ENCODE results near the gene EFCAB12. TPM values are rescaled to one million over a fixed set of nuclear protein-coding genes. Genes with fewer than 3 reads are reported as not detected.

EFCAB12 gene
- total and polyA plus RNA-seq, 10 of the 15 experiments (the other 5 are each of a cell fraction or from before 2014, with no cell fraction given), result 0.02 to 0.85 (median 0.33) TPM

DNA sequence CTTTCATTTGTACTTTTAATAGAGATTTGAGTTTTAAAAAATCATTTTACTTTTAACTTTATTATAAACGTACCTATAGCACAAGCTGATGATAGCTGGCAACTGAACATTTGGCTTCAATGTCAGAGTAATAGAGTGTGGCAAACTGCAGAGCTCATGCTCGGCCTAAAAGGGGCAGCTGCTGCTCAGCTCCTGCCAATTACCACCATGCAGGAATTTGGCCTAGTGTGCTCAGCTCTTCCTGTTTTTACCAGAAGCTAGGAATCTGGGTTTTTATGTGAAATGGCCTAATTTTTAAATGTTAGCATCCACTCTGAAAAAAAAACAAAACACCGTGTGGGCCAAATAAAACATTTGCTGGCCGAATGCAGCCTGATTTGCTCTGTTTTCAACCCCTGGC is 13.3 kb upstream of the EFCAB12 start:
- WGBS (ENCODE audit: insufficient coverage, insufficient replicate concordance, low lambda C conversion rate, missing lambda C conversion rate), result 28% methylated on average over 4 of the region's 4 CpGs
- no peak for DNase-seq (ENCODE audit: low read depth, low spot score)
- Histone ChIP-seq H3K79me2 (ENCODE audit: control insufficient read depth, insufficient read depth, low read length) (peaks cover 34% of the 10 kb centered on the region), H3K9me3 (replicated peaks; ENCODE audit: control insufficient read depth, insufficient read depth, low read length) (no peaks in the 10 kb centered on the region), H3K4me1 (ENCODE audit: control insufficient read depth, insufficient read depth, low read length) (peaks cover 11% of the 10 kb centered on the region; the same call in 1 of the 2 replicates), H3K4me3 (no peak overlapping the region), H2AFZ (ENCODE audit: control insufficient read depth, low read depth, low read length) (peak overlapping the region; percentile 5; the same call in 1 of the 2 replicates), H3K27me3 (replicated peaks in 1 of 2; ENCODE audit: control insufficient read depth in 2 of 2, insufficient read depth in 2 of 2, low read length in 1 of 2) (no peaks in the 10 kb centered on the region), H3K4me2 (ENCODE audit: control insufficient read depth, insufficient read depth) (peak overlapping the region; percentile 93; the same call in 1 of the 2 replicates), H4K20me1 (ENCODE audit: control insufficient read depth, insufficient read depth) (no peaks in the 10 kb centered on the region), H3K27ac (ENCODE audit: control insufficient read depth, insufficient read depth) (no peak overlapping the region), H3K36me3 (ENCODE audit: control insufficient read depth in 2 of 2, insufficient read depth in 2 of 2, low read length in 1 of 2) (no peaks in the 10 kb centered on the region), H3K9ac (ENCODE audit: control insufficient read depth, insufficient read depth, low read length) (no peak overlapping the region)
- no TSS peak for BruUV-seq (replicated peaks)
- CTCF ChIA-PET, result interaction anchor here (0.9 to 5.5 kb wide), 6 partner anchors 13 to 59 kb away, joined by 3 to 43 read pairs (median 5); no protein-coding TSS in a partner anchor
- no peak for ATAC-seq
- RAD21 ChIA-PET (ENCODE audit: unreplicated experiment), result interaction anchor here (0.6 to 2.2 kb wide), 5 partner anchors 14 to 69 kb away, joined by 3 to 10 read pairs (median 4); no protein-coding TSS in a partner anchor
- no peak for FAIRE-seq
- intact Hi-C loops (cut with micrococcal nuclease; ENCODE audit: unreplicated experiment), result loop anchor here (2.0 kb wide), 1 partner anchor 43 kb away; no protein-coding TSS in a partner anchor
- TF ChIP-seq RBBP5 (conservative IDR thresholded peaks at IDR 0.05) (no peak), SIX5 (IDR thresholded peaks at IDR 0.05; ENCODE audit: low read depth, low read length, severe bottlenecking) (no peak), KLF5 (IDR thresholded peaks at IDR 0.05; ENCODE audit: partially characterized antibody) (no peak), TARDBP (IDR thresholded peaks at IDR 0.05; ENCODE audit: borderline replicate concordance) (no peak), SUZ12 (IDR thresholded peaks at IDR 0.05; ENCODE audit: unreplicated experiment) (no peak), SMAD5 (IDR thresholded peaks at IDR 0.05; ENCODE audit: low read depth) (no peak)
- TF ChIP-seq, protein P1, sequence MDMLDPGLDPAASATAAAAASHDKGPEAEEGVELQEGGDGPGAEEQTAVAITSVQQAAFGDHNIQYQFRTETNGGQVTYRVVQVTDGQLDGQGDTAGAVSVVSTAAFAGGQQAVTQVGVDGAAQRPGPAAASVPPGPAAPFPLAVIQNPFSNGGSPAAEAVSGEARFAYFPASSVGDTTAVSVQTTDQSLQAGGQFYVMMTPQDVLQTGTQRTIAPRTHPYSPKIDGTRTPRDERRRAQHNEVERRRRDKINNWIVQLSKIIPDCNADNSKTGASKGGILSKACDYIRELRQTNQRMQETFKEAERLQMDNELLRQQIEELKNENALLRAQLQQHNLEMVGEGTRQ (IDR thresholded peaks at IDR 0.05; ENCODE audit: borderline replicate concordance, low read depth, low read length), result no peak
- TF ChIP-seq, protein P2, sequence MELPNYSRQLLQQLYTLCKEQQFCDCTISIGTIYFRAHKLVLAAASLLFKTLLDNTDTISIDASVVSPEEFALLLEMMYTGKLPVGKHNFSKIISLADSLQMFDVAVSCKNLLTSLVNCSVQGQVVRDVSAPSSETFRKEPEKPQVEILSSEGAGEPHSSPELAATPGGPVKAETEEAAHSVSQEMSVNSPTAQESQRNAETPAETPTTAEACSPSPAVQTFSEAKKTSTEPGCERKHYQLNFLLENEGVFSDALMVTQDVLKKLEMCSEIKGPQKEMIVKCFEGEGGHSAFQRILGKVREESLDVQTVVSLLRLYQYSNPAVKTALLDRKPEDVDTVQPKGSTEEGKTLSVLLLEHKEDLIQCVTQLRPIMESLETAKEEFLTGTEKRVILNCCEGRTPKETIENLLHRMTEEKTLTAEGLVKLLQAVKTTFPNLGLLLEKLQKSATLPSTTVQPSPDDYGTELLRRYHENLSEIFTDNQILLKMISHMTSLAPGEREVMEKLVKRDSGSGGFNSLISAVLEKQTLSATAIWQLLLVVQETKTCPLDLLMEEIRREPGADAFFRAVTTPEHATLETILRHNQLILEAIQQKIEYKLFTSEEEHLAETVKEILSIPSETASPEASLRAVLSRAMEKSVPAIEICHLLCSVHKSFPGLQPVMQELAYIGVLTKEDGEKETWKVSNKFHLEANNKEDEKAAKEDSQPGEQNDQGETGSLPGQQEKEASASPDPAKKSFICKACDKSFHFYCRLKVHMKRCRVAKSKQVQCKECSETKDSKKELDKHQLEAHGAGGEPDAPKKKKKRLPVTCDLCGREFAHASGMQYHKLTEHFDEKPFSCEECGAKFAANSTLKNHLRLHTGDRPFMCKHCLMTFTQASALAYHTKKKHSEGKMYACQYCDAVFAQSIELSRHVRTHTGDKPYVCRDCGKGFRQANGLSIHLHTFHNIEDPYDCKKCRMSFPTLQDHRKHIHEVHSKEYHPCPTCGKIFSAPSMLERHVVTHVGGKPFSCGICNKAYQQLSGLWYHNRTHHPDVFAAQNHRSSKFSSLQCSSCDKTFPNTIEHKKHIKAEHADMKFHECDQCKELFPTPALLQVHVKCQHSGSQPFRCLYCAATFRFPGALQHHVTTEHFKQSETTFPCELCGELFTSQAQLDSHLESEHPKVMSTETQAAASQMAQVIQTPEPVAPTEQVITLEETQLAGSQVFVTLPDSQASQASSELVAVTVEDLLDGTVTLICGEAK (IDR thresholded peaks at IDR 0.05; ENCODE audit: borderline replicate concordance), result no peak
- TF ChIP-seq, protein P3, sequence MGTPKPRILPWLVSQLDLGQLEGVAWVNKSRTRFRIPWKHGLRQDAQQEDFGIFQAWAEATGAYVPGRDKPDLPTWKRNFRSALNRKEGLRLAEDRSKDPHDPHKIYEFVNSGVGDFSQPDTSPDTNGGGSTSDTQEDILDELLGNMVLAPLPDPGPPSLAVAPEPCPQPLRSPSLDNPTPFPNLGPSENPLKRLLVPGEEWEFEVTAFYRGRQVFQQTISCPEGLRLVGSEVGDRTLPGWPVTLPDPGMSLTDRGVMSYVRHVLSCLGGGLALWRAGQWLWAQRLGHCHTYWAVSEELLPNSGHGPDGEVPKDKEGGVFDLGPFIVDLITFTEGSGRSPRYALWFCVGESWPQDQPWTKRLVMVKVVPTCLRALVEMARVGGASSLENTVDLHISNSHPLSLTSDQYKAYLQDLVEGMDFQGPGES (IDR thresholded peaks at IDR 0.05), result no peak
- in situ Hi-C loops (cut with MboI), result no loop called here
- POLR2A ChIA-PET, result interaction anchor here (0.6 to 6.0 kb wide), 8 partner anchors 9 to 201 kb away, joined by 3 to 40 read pairs (median 4); partner anchors contain the start of gene EFCAB12
- SMC1A ChIA-PET (ENCODE audit: uncharacterized antibody, unreplicated experiment), result interaction anchor here (1.1 to 14.5 kb wide), 6 partner anchors 10 to 44 kb away, joined by 3 to 275 read pairs (median 6); no protein-coding TSS in a partner anchor

Data from GM12878 (cell line).